ENCODE results near the gene TMEM121. TPM values are rescaled to one million over a fixed set of nuclear protein-coding genes. Genes with fewer than 3 reads are reported as not detected.

Gene TMEM121
- total and polyA plus RNA-seq, 2 of the 8 experiments (the other 6 are each of a cell fraction or from before 2014, with no cell fraction given), result 1.9 TPM; not detected in 1

GRCh38 chr14:105576525-105577088 is 50.2 kb downstream of the TMEM121 start (continued):
- TF ChIP-seq CHD2 (IDR thresholded peaks at IDR 0.05; ENCODE audit: low read length) (no peak), SIRT6 (IDR thresholded peaks at IDR 0.05; ENCODE audit: low read length) (no peak)

All from H1 (cell line).